HG02884 (cell line): ENCODE results near the gene PPP4R2.
A peak's percentile ranks its signal among the peaks of the same experiment; 100 is the strongest.

ENCODE experiments used
- ATAC-seq: cut with Tn5 transposase; IDR thresholded peaks from one replicate; pipeline ENCODE4 v1.9.1; 2021; ENCODE audit warnings: mild to moderate bottlenecking, moderate library complexity; ENCODE audit not compliant: unreplicated experiment

The PPP4R2 gene

GRCh38 chr3:72996473-72997333, at the start of gene PPP4R2:
TSS of gene PPP4R2 (plus strand) at chr3:72996811. CDS start at chr3:72997038, 227 bp downstream.
- ATAC-seq: peak; percentile 81

GRCh38 chr3:72947715-72948490, 48.7 kb upstream of the PPP4R2 start:
- ATAC-seq: no peak

DNA sequence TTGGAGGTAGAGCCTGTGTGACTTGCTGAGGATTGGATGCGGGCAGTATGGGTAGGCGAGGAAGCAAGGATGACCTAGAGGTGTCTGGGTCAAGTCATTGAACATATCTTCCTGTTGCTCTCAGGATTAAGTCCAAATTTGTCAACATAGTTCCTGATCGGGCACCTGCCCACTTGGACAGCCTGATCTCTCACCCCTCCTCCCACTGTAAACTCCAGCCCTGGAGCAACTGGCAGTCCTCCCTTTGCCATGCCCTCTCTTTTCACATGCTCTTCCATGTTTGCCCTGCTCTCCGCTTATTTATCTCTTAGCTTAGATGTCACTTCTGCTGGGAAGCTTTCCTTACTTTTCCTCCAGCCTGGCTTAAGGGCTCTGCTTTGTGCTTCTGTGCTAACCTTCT, 47.6 kb upstream of the PPP4R2 start:
- ATAC-seq: no peak

- ATAC-seq: no peak
These were observed 46.2 kb upstream of the PPP4R2 start for GRCh38 chr3:72950372-72950771.

DNA sequence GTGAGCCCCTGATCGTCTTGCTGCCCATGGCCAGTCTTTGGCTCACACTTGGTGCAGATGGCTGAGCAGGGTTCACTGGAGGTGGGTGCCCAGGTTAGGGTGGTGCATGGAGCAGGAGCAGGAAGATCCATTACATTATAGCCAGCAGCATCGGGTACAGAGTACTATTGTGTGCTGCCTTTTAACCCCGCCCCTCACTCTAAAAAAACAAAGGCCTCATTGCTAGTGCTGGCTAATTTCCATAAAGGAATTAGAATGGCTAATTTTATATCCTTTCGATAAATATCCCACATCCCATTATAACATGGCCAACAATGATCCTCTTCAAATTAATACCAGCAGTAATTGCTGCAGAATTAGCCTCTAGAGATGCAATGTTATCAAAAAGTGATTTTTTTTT, 45.8 kb upstream of the PPP4R2 start:
- no peak for ATAC-seq

GRCh38 chr3:72951259-72951722, 45.3 kb upstream of the PPP4R2 start:
- ATAC-seq: peak; percentile 75

DNA sequence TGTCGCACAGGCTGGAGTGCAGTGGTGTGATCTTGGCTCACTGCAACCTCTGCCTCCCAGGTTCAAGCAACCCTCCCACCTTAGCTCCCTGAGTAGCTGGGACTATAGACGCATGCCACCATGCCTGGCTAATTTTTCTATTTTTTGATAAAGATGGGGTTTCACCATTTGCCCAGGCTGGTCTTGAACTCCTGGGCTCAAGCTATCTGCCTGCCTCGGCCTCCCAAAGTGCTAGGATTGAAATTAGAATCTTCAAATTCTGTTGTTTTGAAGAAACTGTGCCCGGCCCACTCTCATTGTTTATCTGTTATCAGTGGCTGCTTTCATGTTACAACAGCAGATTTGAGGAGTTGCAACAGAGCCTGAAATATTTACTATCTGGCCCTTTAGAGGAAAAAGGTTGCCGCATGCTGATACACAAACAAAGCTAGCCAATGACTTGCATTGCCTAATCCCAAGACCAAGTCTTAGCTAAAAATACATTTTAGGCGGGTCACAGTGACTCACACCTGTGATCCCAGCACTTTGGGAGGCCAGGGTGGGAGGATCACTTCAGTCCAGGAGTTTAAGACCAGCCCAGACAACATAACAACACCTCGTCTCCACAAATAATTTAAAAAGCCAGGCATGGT, 43.2 kb upstream of the PPP4R2 start:
- ATAC-seq: no peak

GRCh38 chr3:72957297-72957696, 39.3 kb upstream of the PPP4R2 start:
- no peak for ATAC-seq

GRCh38 chr3:72959336-72959735, 37.3 kb upstream of the PPP4R2 start:
- no peak for ATAC-seq

DNA sequence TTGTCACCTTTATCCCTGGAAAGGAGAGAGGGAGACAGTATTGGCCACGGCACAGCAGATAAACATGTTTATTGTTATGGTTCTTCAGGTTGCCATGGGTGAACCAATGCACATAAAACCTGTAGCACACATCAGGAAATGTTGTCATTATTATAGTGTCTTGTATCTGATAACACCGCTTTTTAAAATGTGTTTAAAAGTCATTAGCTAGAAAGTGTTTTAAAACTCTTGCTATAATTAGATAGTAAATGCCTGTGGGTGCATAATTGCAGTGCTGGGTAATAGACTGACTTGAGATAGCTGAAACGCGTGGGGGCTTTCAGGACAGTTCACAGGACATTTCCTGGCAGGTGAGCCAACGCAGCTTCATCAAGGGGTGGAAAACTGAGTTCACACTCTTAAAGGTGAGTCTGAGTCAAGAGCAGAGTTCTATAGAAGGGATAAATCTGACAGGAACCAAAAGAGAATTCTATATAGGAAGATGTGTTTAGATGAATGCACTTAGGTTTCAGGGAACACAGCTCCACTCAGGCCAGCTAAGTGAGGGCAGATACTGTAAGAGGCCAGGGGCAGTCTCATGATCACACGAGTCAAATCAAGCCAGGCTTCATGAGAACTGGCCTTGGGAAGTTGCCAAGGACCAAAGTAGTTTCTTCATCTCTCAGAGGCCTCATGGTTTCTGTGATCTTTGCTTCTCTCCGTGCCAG, 35.6 kb upstream of the PPP4R2 start:
- ATAC-seq: no peak

DNA sequence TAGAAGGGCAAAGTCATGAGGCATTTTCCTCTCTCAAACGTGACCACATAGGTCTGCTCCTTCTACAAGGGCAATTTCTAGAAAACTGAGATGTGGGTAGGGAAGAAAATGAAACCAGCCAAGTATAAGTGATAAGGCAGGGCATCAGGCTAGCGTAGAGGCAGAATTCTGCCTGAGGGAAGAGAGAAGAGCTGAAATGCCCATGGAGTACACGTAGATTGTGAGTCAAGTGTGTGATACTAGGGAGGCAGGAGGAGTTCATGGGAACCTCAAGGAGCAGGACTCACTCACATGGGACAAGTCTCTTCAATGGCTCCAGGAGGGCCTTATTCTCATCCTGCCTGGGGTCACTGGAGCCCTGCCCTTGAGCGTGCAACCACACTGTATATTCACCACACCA, 34.9 kb upstream of the PPP4R2 start:
- no peak for ATAC-seq

GRCh38 chr3:72962317-72962716, 34.3 kb upstream of the PPP4R2 start:
- no peak for ATAC-seq

DNA sequence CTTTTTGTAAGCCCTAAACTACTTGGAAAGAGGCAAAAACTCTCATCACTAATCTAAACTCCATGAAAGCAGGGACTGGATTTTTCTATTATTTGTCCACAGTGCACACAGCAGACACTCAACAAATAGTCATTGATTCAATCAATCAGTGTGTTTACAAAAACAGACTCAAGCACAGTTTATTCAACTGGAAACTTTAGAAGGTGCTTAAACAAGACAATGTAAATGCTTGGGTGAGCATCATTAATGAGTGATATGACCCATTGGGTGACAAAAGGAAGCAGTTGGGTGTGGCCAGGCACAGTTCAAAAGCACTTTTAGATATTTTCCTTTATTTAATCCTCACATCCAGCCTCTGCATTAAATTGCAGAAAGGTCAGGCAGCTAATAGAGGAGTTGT, 32.0 kb upstream of the PPP4R2 start:
- no peak for ATAC-seq

- no peak for ATAC-seq
These were observed 28.3 kb upstream of the PPP4R2 start for GRCh38 chr3:72968266-72968664.

GRCh38 chr3:72969766-72970165, 26.8 kb upstream of the PPP4R2 start:
- ATAC-seq: no peak

DNA sequence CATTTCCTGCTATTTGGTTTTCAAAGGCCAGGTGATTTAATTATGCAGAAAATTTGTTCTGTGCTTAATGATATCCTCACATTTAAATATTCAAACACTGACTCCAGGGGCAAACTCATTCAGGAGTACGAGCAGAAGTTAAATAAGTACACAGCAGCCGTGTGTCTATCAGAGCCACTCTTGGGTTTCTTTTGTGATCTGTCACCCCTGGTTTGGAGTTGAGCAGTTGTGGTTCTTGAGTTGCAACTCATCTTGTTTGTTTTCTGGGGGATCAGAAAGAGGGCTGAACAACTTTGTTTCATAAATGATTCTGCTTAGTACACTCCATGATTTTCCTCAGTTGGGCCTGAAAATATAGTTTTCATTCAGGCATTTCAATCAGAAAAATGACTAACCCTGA, 25.7 kb upstream of the PPP4R2 start:
- ATAC-seq: no peak

DNA sequence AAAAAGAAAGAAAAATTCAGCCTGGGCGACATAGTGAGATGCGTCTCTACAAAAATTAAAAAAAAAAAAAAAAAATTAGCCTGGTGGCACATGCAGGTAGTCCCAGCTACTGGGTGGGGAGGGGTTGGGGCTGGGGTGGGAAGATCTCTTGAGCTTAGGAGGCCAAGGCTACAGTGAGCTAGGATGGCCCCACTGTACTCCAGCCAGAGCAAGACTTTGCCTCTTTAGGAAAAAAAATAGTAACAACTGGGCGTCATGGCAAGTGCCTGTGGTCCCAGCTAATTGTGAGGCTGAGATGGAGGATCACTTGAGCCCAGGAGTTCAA, 23.9 kb upstream of the PPP4R2 start:
- ATAC-seq: no peak

- no peak for ATAC-seq
These were observed 23.4 kb upstream of the PPP4R2 start for GRCh38 chr3:72973031-72973723.

- no peak for ATAC-seq
These were observed 22.8 kb upstream of the PPP4R2 start for GRCh38 chr3:72973786-72974185.

DNA sequence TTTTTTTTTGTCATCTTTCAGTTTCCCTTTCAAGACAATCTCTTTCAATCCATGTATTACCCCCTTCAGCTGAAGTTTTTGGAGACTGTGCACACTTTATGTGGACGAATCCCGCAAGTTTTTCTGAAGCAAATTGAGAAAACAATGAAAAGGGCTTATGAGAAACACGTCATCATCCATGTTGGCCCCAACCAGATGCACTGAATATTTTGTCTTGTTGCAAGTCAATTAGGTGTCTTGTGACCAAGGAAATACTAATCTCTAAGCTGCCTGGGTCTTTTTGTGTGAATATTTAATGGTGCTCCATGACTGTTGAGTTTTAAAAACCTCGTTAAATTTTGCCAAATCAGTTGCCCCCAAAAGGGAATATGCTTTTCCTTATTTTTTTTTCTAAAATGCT, 21.7 kb upstream of the PPP4R2 start:
- ATAC-seq: no peak
